ENCODE results near the gene SLC35E1.

Gene SLC35E1

GRCh38 chr19:16573925-16574324 is 1.7 kb upstream of the SLC35E1 start:
- peak overlapping the region; percentile 26; the same call in 1 of the 2 replicates for H3K27ac ChIP-seq (ENCODE audit: low read length)
- peak overlapping the region in 1 of 2 experiments; percentile 100; a peak in 2 of 4 replicates for H3K4me3 ChIP-seq (ENCODE audit: low read depth in 1 of 2, low read length in 2 of 2)
- H2AFZ ChIP-seq (ENCODE audit: low read depth, low read length): no peak overlapping the region
- DNase-seq (peak; percentile 39), ATAC-seq (ENCODE audit: insufficient read depth, low read depth) (no peak)
- peaks cover 59% of the 10 kb centered on the region for H3K4me1 ChIP-seq (ENCODE audit: insufficient read depth, low read length)
- no peaks in the 10 kb centered on the region for H3K27me3 ChIP-seq (ENCODE audit: insufficient read depth, low read length, poor library complexity)
- peaks cover 97% of the 10 kb centered on the region for H3K79me2 ChIP-seq (ENCODE audit: insufficient read depth, low read length)
- H3K4me2 ChIP-seq (ENCODE audit: insufficient read depth, low read length): peak overlapping the region; percentile 100
- peak overlapping the region; percentile 27; the same call in 1 of the 2 replicates for H3K9ac ChIP-seq (ENCODE audit: low read depth, low read length)
- peaks cover 82% of the 10 kb centered on the region for H3K36me3 ChIP-seq (ENCODE audit: insufficient read depth, low read length)
- H4K20me1 ChIP-seq (ENCODE audit: insufficient read depth, low read length): peaks cover 58% of the 10 kb centered on the region
- TF ChIP-seq EZH2 (IDR thresholded peaks at IDR 0.05; ENCODE audit: borderline replicate concordance, low read depth, low read length, severe bottlenecking) (no peak), CTCF (IDR thresholded peaks at IDR 0.05; ENCODE audit: borderline replicate concordance, extremely low read depth, low read length, poor library complexity, severe bottlenecking) (no peak)
- no peaks in the 10 kb centered on the region for H3K9me3 ChIP-seq (ENCODE audit: insufficient read depth, low read length, severe bottlenecking)

- H3K36me3 ChIP-seq (ENCODE audit: insufficient read depth, low read length): peaks cover 84% of the 10 kb centered on the region
- no peak for ATAC-seq (ENCODE audit: insufficient read depth, low read depth)
- H3K9me3 ChIP-seq (ENCODE audit: insufficient read depth, low read length, severe bottlenecking): no peaks in the 10 kb centered on the region
- H4K20me1 ChIP-seq (ENCODE audit: insufficient read depth, low read length): peaks cover 54% of the 10 kb centered on the region
- H3K4me1 ChIP-seq (ENCODE audit: insufficient read depth, low read length): peaks cover 63% of the 10 kb centered on the region
- H3K27ac ChIP-seq (ENCODE audit: low read length): peak overlapping the region; percentile 96
- DNase-seq: no peak
- peak overlapping the region; percentile 96 for H3K9ac ChIP-seq (ENCODE audit: low read depth, low read length)
- TF ChIP-seq EZH2 (IDR thresholded peaks at IDR 0.05; ENCODE audit: borderline replicate concordance, low read depth, low read length, severe bottlenecking) (no peak), CTCF (IDR thresholded peaks at IDR 0.05; ENCODE audit: borderline replicate concordance, extremely low read depth, low read length, poor library complexity, severe bottlenecking) (no peak)
- H2AFZ ChIP-seq (ENCODE audit: low read depth, low read length): no peak overlapping the region
- peak overlapping the region; percentile 100 for H3K4me2 ChIP-seq (ENCODE audit: insufficient read depth, low read length)
- no peaks in the 10 kb centered on the region for H3K27me3 ChIP-seq (ENCODE audit: insufficient read depth, low read length, poor library complexity)
- peaks cover 97% of the 10 kb centered on the region for H3K79me2 ChIP-seq (ENCODE audit: insufficient read depth, low read length)
- H3K4me3 ChIP-seq (ENCODE audit: low read depth in 1 of 2, low read length in 2 of 2): peak overlapping the region; percentile 96 to 100
Observed at GRCh38 chr19:16573296-16573695, 1.1 kb upstream of the SLC35E1 start.

GRCh38 chr19:16571822-16572331 is 338 bp downstream of the SLC35E1 start:
- H3K9me3 ChIP-seq (ENCODE audit: insufficient read depth, low read length, severe bottlenecking): no peaks in the 10 kb centered on the region
- peaks cover 89% of the 10 kb centered on the region for H3K79me2 ChIP-seq (ENCODE audit: insufficient read depth, low read length)
- peak overlapping the region; percentile 77 for H2AFZ ChIP-seq (ENCODE audit: low read depth, low read length)
- ATAC-seq (ENCODE audit: insufficient read depth, low read depth) (peak; percentile 28), DNase-seq (no peak)
- H3K27ac ChIP-seq (ENCODE audit: low read length): peak overlapping the region; percentile 74
- TF ChIP-seq CTCF (IDR thresholded peaks at IDR 0.05; ENCODE audit: borderline replicate concordance, extremely low read depth, low read length, poor library complexity, severe bottlenecking) (peak; percentile 2), EZH2 (IDR thresholded peaks at IDR 0.05; ENCODE audit: borderline replicate concordance, low read depth, low read length, severe bottlenecking) (no peak)
- H3K9ac ChIP-seq (ENCODE audit: low read depth, low read length): peak overlapping the region; percentile 96
- peaks cover 78% of the 10 kb centered on the region for H3K4me1 ChIP-seq (ENCODE audit: insufficient read depth, low read length)
- H4K20me1 ChIP-seq (ENCODE audit: insufficient read depth, low read length): peaks cover 40% of the 10 kb centered on the region
- peak overlapping the region; percentile 99 for H3K4me2 ChIP-seq (ENCODE audit: insufficient read depth, low read length)
- peaks cover 84% of the 10 kb centered on the region for H3K36me3 ChIP-seq (ENCODE audit: insufficient read depth, low read length)
- H3K4me3 ChIP-seq (ENCODE audit: low read depth in 1 of 2, low read length in 2 of 2): peak overlapping the region; percentile 87 to 100
- no peaks in the 10 kb centered on the region for H3K27me3 ChIP-seq (ENCODE audit: insufficient read depth, low read length, poor library complexity)

Data from DND-41 (cell line).